WTC11 (cell line): ENCODE data around the gene PKM. TPM values are rescaled to one million over a fixed set of nuclear protein-coding genes. Genes with fewer than 3 reads are reported as not detected.

Experiments
- ATAC-seq: fragments of 200-7000 bp; cut with Tn5 transposase; 2 replicates; pipeline ENCODE4 v1.10.0; 2021; ENCODE audit warnings: mild to moderate bottlenecking, moderate library complexity
- CTCF ChIA-PET: fragments of 300-600 bp; sonication (Branson Sonifier 250); formaldehyde crosslinking; loops from one replicate; lab custom pipeline; 2021; ENCODE audit warnings: antibody characterized with exemption; lab: Charles Lee
- POLR2A ChIA-PET: fragments of 350-600 bp; sonication (Branson Sonifier 250); formaldehyde crosslinking; loops from one replicate; lab custom pipeline; 2021; ENCODE audit warnings: antibody characterized with exemption; lab: Charles Lee
- DNase-seq: peaks from one replicate; pipeline ENCODE4 v3.0.0; 2021; ENCODE audit warnings: low spot score
- H3K27ac Mint-ChIP-seq: 2 replicates; pipeline ENCODE4 v1.8.0; 2021; ENCODE audit warnings: mixed read lengths
- H3K27me3 Mint-ChIP-seq: 2 replicates; pipeline ENCODE4 v1.8.0; 2021; ENCODE audit warnings: low read depth, mild to moderate bottlenecking, moderate library complexity, mixed read lengths
- H3K36me3 Mint-ChIP-seq: 2 replicates; pipeline ENCODE4 v1.8.0; 2021; ENCODE audit warnings: mixed read lengths
- H3K4me1 Mint-ChIP-seq: 2 replicates; pipeline ENCODE4 v1.8.0; 2022; ENCODE audit warnings: mixed read lengths
- H3K4me3 Mint-ChIP-seq: 2 replicates; pipeline ENCODE4 v1.8.0; 2021; ENCODE audit warnings: mild to moderate bottlenecking, moderate library complexity, mixed read lengths
- H3K9me3 Mint-ChIP-seq: 2 replicates; pipeline ENCODE4 v1.8.0; 2021; ENCODE audit warnings: mixed read lengths
- ARID4B ChIP-seq: sonication (generic); formaldehyde crosslinking; IDR thresholded peaks from 2 replicates; pipeline ENCODE4 v1.8.0; 2023; ENCODE audit warnings: missing genetic modification reagents, mild to moderate bottlenecking, borderline replicate concordance
- ATF6 ChIP-seq: sonication (generic); formaldehyde crosslinking; IDR thresholded peaks from 2 replicates; pipeline ENCODE4 v1.8.1; 2023; ENCODE audit warnings: mild to moderate bottlenecking, missing genetic modification reagents
- E2F5 ChIP-seq: sonication (generic); formaldehyde crosslinking; IDR thresholded peaks from 2 replicates; pipeline ENCODE4 v1.8.1; 2022; ENCODE audit warnings: mild to moderate bottlenecking, moderate library complexity, missing genetic modification reagents
- FOXK1 ChIP-seq: sonication (generic); formaldehyde crosslinking; IDR thresholded peaks from 2 replicates; pipeline ENCODE4 v1.8.0; 2022; ENCODE audit warnings: mild to moderate bottlenecking, moderate library complexity, missing genetic modification reagents
- FOXP1 ChIP-seq: sonication (generic); formaldehyde crosslinking; IDR thresholded peaks from 2 replicates; pipeline ENCODE4 v1.8.0; 2022; ENCODE audit warnings: missing genetic modification reagents, mild to moderate bottlenecking, moderate library complexity, borderline replicate concordance
- GRHL2 ChIP-seq: fragments of 250-450 bp; sonication (Bioruptor Pico); IDR thresholded peaks from 2 replicates; pipeline ENCODE4 v1.8.0; 2022; ENCODE audit warnings: mild to moderate bottlenecking, moderate library complexity; ENCODE audit not compliant: insufficient replicate concordance, severe bottlenecking
- HMGA2 ChIP-seq: fragments of 250-450 bp; sonication (Bioruptor Pico); IDR thresholded peaks from 2 replicates; pipeline ENCODE4 v1.4.0; 2021; ENCODE audit warnings: mild to moderate bottlenecking, moderate library complexity
- IRF1 ChIP-seq: sonication (generic); formaldehyde crosslinking; IDR thresholded peaks from 2 replicates; pipeline ENCODE4 v1.8.0; 2023; ENCODE audit warnings: missing genetic modification reagents
- JUN ChIP-seq: sonication (generic); formaldehyde crosslinking; IDR thresholded peaks from 2 replicates; pipeline ENCODE4 v1.8.0; 2023; ENCODE audit warnings: mild to moderate bottlenecking, missing genetic modification reagents
- NR3C1 ChIP-seq: sonication (generic); formaldehyde crosslinking; conservative IDR thresholded peaks from 2 replicates; pipeline ENCODE4 v1.8.1; 2023; ENCODE audit warnings: low read depth, mild to moderate bottlenecking, missing genetic modification reagents
- SMAD4 ChIP-seq: sonication (generic); formaldehyde crosslinking; IDR thresholded peaks from 2 replicates; pipeline ENCODE4 v1.8.0; 2022; ENCODE audit warnings: mild to moderate bottlenecking, missing genetic modification reagents
- STAT6 ChIP-seq: sonication (generic); formaldehyde crosslinking; conservative IDR thresholded peaks from 2 replicates; pipeline ENCODE4 v1.8.1; 2023; ENCODE audit warnings: mild to moderate bottlenecking, low read depth, missing genetic modification reagents, moderate library complexity
- ZNF281 ChIP-seq: sonication (generic); formaldehyde crosslinking; IDR thresholded peaks from 2 replicates; pipeline ENCODE4 v1.8.0; 2023; ENCODE audit warnings: mild to moderate bottlenecking, missing genetic modification reagents
- ZNF396 ChIP-seq: fragments of 250-450 bp; sonication (Bioruptor Pico); IDR thresholded peaks from 2 replicates; pipeline ENCODE4 v1.8.0; 2021; ENCODE audit warnings: mild to moderate bottlenecking, moderate library complexity, borderline replicate concordance
- ZNF416 ChIP-seq: fragments of 250-450 bp; sonication (Bioruptor Pico); IDR thresholded peaks from 2 replicates; pipeline ENCODE4 v1.9.0; 2021; ENCODE audit warnings: mild to moderate bottlenecking, inconsistent platforms
- ZNF423 ChIP-seq: fragments of 250-450 bp; sonication (Bioruptor Pico); IDR thresholded peaks from 2 replicates; pipeline ENCODE4 v2.1.2; 2022; ENCODE audit warnings: mild to moderate bottlenecking, moderate library complexity
- ZNF512 ChIP-seq: sonication (generic); formaldehyde crosslinking; IDR thresholded peaks from 2 replicates; pipeline ENCODE4 v1.8.1; 2022; ENCODE audit warnings: missing genetic modification reagents, borderline replicate concordance
- total RNA-seq: library from RNA; stranded (reverse); gene quantifications from 3 replicates; pipeline ENCODE4 v1.2.3, GENCODE V29; 2021

PKM gene
- total RNA-seq, 1 experiment from 2014 or later, result 858 TPM

GRCh38 chr15:72201391-72201921 lies 29.5 kb downstream of the PKM start (continued):
- TF ChIP-seq ZNF512 (CRISPR knock-in tag), result no peak
- no peak for TF ChIP-seq JUN (CRISPR knock-in tag)
- TF ChIP-seq FOXP1, result no peak
- TF ChIP-seq ZNF416, result no peak
- TF ChIP-seq ZNF423, result no peak
- no peak for TF ChIP-seq ZNF281 (CRISPR knock-in tag)
- no peak for TF ChIP-seq ATF6 (CRISPR knock-in tag)
- no peak for TF ChIP-seq STAT6
- no peak for TF ChIP-seq E2F5
- TF ChIP-seq NR3C1 (CRISPR knock-in tag), result no peak

- ChIA-PET CTCF (interaction anchor here (0.5 to 1.9 kb wide), 10 partner anchors 10 to 112 kb away, joined by 3 to 9 read pairs (median 4); no protein-coding TSS in a partner anchor), POLR2A (interaction anchor here (1.5 kb wide), 1 partner anchor 26 kb away, joined by 4 read pairs; no protein-coding TSS in a partner anchor)
- no peak overlapping the region for H3K4me3 Mint-ChIP-seq
- no peaks in the 10 kb centered on the region for H3K9me3 Mint-ChIP-seq
- DNase-seq (no peak), ATAC-seq (no peak)
- H3K27ac Mint-ChIP-seq, result no peak overlapping the region; the same call in 1 of the 2 replicates
- peaks cover 71% of the 10 kb centered on the region for H3K36me3 Mint-ChIP-seq
- H3K4me1 Mint-ChIP-seq, result peaks cover 18% of the 10 kb centered on the region
- peaks cover 21% of the 10 kb centered on the region for H3K27me3 Mint-ChIP-seq
- TF ChIP-seq ARID4B, result no peak
- no peak for TF ChIP-seq ZNF396 (CRISPR knock-in tag)
- TF ChIP-seq IRF1 (CRISPR knock-in tag), result no peak
- no peak for TF ChIP-seq FOXK1 (CRISPR knock-in tag)
- no peak for TF ChIP-seq GRHL2 (CRISPR knock-in tag)
- no peak for TF ChIP-seq HMGA2 (CRISPR knock-in tag)
- TF ChIP-seq SMAD4 (CRISPR knock-in tag), result no peak
Observed at GRCh38 chr15:72200395-72201237, 30.4 kb downstream of the PKM start.
